ENCODE data around the gene SIGLEC1.

The SIGLEC1 gene

GRCh38 chr20:3744037-3744436 is 31.6 kb upstream of the SIGLEC1 start:
- no peak for DNase-seq (ENCODE audit: low read depth)

- no peak for DNase-seq (ENCODE audit: low read depth)
Observed at GRCh38 chr20:3743251-3743650, 30.9 kb upstream of the SIGLEC1 start.

GRCh38 chr20:3741836-3742458 is 29.5 kb upstream of the SIGLEC1 start:
- DNase-seq (ENCODE audit: low read depth) = no peak

GRCh38 chr20:3740615-3741301 is 28.4 kb upstream of the SIGLEC1 start:
- DNase-seq (ENCODE audit: low read depth) = no peak

- no peak for DNase-seq (ENCODE audit: low read depth)
Observed at GRCh38 chr20:3739926-3740451, 27.6 kb upstream of the SIGLEC1 start.

GRCh38 chr20:3739054-3739925 is 26.9 kb upstream of the SIGLEC1 start:
- DNase-seq (ENCODE audit: low read depth) = no peak

GRCh38 chr20:3738111-3739053 is 26.0 kb upstream of the SIGLEC1 start:
- no peak for DNase-seq (ENCODE audit: low read depth)

- no peak for DNase-seq (ENCODE audit: low read depth)
Observed at GRCh38 chr20:3735768-3736167, 23.4 kb upstream of the SIGLEC1 start.

- DNase-seq (ENCODE audit: low read depth) = no peak
Observed at GRCh38 chr20:3734111-3734843, 21.9 kb upstream of the SIGLEC1 start.

- DNase-seq (ENCODE audit: low read depth) = no peak
Observed at GRCh38 chr20:3733119-3733995, 21.0 kb upstream of the SIGLEC1 start.

GRCh38 chr20:3732327-3733118 is 20.1 kb upstream of the SIGLEC1 start, which contains the start of gene HSPA12B:
Gene HSPA12B, plus strand, starts transcription at chr20:3732685. Its CDS starts 5,990 bp downstream, at chr20:3738675.
- no peak for DNase-seq (ENCODE audit: low read depth)

- no peak for DNase-seq (ENCODE audit: low read depth)
Observed at GRCh38 chr20:3731944-3732326, 19.5 kb upstream of the SIGLEC1 start.

- no peak for DNase-seq (ENCODE audit: low read depth)
Observed at GRCh38 chr20:3730803-3731672, 18.6 kb upstream of the SIGLEC1 start.

GRCh38 chr20:3729811-3730540 is 17.6 kb upstream of the SIGLEC1 start:
- no peak for DNase-seq (ENCODE audit: low read depth)

GRCh38 chr20:3729378-3729777 is 17.0 kb upstream of the SIGLEC1 start:
- DNase-seq (ENCODE audit: low read depth) = no peak

- DNase-seq (ENCODE audit: low read depth) = no peak
Observed at GRCh38 chr20:3728876-3729275, 16.5 kb upstream of the SIGLEC1 start.

- DNase-seq (ENCODE audit: low read depth) = no peak
Observed at GRCh38 chr20:3728354-3728753, 16.0 kb upstream of the SIGLEC1 start.
